Measurements from ENCODE around the gene MAPK1. TPM values are rescaled to one million over a fixed set of nuclear protein-coding genes. Genes with fewer than 3 reads are reported as not detected.

MAPK1 gene
- total and polyA plus RNA-seq, 9 of the 15 experiments (the other 6 are each of a cell fraction or from before 2014, with no cell fraction given) = 46.3 to 575 (median 283) TPM

- TF ChIP-seq JUND (IDR thresholded peaks at IDR 0.05; ENCODE audit: borderline replicate concordance, low read depth, low read length) (0 out of 2 replicates have a peak, but pooled peaks have one; percentile 4), JUND (tag; IDR thresholded peaks at IDR 0.05; ENCODE audit: borderline replicate concordance, low read depth, low read length) (no peak), ZNF561 (CRISPR knock-in tag; conservative IDR thresholded peaks at IDR 0.05) (0 out of 2 replicates have a peak, but pooled peaks have one; percentile 64), ZNF124 (CRISPR knock-in tag; IDR thresholded peaks at IDR 0.05) (0 out of 2 replicates have a peak, but pooled peaks have one; percentile 36), SIN3B (IDR thresholded peaks at IDR 0.05; ENCODE audit: low read depth) (no peak), RFX7 (CRISPR knock-in tag; IDR thresholded peaks at IDR 0.05) (0 out of 2 replicates have a peak, but pooled peaks have one; percentile 15), HMBOX1 (IDR thresholded peaks at IDR 0.05) (peak; percentile 56), HOXB6 (CRISPR knock-in tag; IDR thresholded peaks at IDR 0.05; ENCODE audit: borderline replicate concordance) (peak; percentile 79; the same call in 1 of the 2 replicates), PRDM10 (IDR thresholded peaks at IDR 0.05; ENCODE audit: partially characterized antibody) (no peak), MAX (CRISPR knock-in tag; IDR thresholded peaks at IDR 0.05) (peak; percentile 74), OTX1 (CRISPR knock-in tag; IDR thresholded peaks at IDR 0.05) (peak; percentile 55; the same call in 1 of the 2 replicates), TEAD1 (CRISPR knock-in tag; IDR thresholded peaks at IDR 0.05) (0 out of 4 replicates have a peak, but pooled peaks of 1 of the 2 experiments have one; percentile 7), MYBL2 (IDR thresholded peaks at IDR 0.05; ENCODE audit: low read depth) (no peak), MYBL2 (CRISPR knock-in tag; IDR thresholded peaks at IDR 0.05; ENCODE audit: borderline replicate concordance) (peak; percentile 27; the same call in 1 of the 2 replicates), ZBTB11 (CRISPR knock-in tag; IDR thresholded peaks at IDR 0.05) (peak in 1 of 3 experiments; percentile 10; a peak in 1 of 6 replicates)
Observed at GRCh38 chr22:21881841-21882753, 14.7 kb upstream of the MAPK1 start (continued).
